Cortex of kidney (tissue), 1 donor: ENCODE measurements around the gene ARHGEF17.

Source experiments
- DNase-seq: peaks from one replicate; lab custom pipeline; 2025; lab: John Stamatoyannopoulos, UW

ARHGEF17 gene

DNA sequence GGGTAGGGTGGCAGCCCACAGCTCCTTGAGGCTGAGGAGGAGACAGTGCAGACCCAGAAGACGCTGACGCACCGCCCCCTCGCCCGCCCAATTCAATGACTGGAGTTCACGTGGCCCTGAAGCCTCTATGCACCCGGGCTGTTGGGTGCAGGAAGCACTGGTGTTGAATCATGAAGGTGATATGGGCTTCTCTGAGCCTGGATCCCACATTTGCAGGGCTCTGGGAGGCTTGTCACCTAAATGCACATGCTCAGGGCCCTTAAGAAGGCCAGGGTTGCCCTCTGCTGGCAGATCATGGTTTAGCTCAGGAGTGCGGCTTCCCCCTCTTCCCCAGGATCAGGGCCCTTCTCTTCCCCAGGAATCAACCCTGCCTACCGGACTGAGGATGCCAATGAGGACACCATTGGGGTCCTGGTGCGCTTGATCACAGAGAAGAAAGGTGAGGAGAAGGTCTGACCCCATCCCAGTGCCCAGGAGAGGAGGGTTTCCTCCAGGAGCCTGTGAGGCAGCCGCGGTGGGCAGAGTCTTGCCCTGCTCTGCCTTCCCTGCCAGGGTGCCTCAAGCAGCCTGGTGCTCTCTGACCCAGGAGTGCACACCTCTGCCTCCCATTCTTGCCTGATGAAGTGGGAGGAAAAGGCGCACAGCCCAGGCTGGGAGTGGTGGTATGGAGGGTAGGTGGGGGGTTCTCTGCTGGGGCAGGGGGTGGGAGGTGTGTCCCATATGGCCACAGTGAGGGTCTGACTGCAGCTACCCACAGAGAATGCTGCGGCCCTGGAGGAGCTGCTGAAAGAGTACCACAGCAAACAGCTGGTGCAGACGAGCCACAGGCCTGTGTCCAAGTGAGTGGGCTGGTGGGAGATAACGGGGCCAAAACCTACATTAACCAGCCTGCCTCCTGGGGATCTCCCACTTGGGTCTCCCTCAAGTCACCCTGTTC lies 85.7 kb downstream of the ARHGEF17 start:
- DNase-seq, result no peak

DNA sequence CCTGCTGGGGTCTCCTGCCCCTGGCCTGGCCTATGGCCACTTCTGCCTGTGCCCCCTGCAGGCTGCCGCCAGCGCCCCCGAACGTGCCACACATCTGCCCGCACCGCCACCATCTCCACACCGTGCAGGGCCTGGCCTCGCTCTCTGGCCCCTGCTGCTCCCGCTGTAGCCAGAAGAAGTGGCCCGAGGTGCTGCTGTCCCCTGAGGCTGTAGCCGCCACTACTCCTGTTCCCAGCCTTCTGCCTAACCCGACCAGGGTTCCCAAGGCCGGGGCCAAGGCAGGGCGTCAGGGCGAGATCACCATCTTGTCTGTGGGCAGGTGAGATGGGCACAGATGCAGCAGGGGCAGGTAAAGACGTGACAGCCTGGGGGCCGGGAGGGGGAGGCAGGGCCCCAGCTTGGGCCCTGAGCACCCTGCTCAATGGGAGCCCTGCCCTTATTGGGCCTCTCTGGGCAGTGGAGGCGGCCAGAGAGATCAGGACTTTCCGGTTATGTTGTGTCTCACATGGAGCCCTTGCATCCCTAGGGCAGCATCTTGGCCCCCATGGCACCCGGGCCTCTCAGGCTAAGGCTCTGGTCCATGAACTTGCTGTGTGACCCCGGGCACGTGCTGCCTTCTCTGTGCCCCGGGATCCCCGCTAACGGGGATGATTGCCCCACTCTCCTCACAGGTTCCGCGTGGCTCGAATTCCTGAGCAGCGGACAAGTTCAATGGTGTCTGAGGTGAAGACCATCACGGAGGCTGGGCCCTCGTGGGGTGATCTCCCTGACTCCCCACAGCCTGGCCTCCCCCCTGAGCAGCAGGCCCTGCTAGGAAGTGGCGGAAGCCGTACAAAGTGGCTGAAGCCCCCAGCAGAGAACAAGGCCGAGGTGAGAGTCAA lies 86.6 kb downstream of the ARHGEF17 start:
- DNase-seq, result no peak

DNA sequence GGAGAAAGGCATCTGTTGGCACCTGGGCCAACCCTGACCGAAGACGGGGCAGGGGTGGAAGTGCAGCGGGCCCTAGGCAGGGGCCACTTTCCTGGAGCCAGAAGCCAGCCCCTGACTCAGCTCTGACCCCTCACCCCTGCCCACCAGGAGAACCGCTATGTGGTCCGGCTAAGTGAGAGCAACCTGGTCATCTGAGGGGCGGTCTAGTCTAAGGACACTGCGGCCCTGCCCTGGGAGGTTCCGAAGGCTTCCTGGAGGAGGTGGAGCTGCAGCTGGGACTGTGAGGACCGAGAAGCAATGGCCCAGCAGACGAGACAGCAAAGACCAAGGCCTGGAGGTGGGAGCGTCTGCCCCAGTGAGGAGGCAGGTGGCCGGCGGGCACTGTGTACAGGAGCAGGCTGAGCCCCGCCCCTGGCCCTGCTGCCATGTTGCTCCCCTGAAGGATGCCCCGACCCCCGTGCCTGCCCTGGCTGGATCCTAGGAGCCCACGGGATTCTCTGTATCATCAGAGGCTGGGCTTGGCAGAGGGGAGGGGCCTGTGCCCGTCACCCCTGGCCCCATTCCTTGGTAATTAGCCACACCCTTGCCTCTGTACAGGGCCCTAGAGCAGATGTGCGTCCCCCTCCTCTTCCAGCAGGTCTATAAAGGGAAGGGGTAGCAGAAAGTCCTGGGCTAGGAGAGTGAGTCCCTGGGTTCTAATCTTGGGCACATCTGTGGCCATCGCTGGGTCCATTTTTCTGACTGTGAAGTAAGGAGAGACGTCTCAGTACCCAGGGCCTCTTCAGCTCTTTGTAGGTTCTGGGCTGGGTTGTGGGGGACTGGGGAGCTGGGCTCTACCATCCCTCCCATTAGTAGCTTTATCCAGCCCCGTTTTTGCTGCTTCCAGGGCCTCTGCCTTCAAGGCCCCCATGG lies 87.5 kb downstream of the ARHGEF17 start:
- no peak for DNase-seq

DNA sequence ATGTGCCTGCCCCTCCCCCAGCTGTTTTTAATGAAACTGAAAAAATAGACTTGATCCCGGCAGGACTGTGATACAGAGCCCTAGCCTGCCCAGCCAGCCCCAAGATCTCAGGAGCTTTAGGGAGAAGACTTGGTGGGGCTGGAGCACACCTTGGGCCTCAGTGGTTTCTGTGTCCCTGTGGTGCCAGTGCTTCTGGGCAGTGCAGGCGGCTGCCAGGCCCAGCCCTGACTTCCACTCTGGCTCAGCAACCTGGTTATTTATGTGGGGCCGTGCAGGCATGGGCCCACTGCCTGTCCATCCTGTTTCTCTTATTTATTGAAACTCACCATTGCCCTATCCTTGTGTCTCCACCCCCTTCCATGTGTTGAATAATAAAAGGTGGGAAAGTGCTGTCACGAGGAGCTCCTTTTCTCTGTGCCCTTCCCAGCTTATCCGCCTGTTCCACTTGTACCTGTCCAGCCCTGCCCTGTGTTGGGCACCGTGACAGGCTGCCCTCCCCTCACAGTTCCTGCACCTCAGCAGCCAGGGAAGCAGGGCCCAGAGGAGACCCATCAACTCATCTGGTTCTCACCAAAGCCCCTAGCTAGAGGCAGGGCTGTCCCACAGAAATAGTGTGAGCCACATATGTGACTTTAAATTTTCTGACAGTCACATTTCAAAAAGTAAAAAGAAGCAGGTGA lies 88.3 kb downstream of the ARHGEF17 start:
- no peak for DNase-seq

DNA sequence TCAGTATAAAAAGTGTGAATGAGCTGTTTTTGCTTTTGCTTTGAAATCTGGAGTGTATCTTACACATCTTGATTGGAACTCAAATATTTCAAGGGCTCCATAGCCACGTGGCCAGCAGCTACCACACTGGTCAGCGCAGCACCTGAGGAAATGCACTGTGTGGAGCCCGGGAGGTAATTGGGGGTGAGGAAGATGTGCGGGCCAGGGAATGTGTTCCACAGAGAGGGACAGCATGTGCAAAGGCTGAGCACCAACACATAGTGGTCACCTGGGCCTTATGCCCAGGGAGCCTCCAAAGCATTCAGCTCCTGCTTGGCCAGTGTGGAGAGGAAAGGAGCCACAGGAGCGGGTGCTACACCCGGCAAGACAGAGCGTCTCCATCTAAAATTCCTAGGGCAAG lies 88.9 kb downstream of the ARHGEF17 start:
- no peak for DNase-seq

DNA sequence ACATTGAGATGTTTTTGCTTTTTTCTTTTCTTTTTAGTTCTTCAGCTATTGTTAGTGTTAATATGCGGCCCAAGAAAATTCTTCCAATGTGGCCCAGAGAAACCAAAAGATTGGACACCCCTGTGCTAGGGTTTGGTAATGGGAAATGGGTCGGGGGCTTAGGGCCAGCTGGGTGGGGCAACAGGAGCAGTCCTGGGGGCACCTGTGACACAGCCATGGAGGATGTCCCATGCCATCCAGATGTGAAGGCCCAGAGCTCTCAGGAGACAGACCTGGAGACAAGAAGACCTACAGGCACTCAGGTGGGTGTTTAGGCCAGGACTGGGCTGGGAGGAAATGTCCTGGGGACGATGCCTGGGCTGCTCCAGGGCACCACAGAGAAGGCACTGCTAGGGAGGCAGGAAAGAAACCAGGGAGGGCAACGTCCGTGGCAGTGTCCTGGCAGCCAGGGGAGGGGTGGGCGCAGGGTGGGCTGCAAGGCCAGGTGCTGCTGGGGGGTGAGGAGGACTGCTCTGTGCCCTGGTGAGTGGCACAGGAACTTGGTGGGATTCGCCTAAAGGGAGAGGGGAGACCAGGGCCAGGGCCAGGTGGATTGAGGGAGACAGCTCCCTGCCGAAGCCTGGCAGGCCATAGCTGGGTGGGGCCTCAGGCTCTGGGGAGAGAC lies 89.5 kb downstream of the ARHGEF17 start:
- no peak for DNase-seq

DNA sequence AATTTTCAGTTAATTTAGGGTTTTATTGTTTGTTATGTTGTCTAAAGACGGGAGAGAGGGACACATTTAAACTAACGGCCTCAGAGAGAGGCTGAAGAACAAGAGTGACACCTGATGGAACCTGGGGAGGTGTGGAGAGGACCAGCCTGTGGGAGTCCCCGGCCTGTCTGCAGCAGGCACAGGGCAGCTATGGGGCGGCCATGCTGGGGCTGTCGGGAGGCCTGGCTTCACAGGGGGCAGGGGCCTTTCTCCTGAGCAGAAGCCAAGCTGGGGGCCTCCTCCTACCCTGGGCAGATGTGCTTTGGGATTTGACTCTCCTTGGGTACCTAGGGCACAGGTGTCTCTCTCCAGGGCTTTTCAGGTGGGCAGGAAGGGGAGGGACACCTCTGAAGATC lies 90.1 kb downstream of the ARHGEF17 start:
- DNase-seq, result no peak

DNA sequence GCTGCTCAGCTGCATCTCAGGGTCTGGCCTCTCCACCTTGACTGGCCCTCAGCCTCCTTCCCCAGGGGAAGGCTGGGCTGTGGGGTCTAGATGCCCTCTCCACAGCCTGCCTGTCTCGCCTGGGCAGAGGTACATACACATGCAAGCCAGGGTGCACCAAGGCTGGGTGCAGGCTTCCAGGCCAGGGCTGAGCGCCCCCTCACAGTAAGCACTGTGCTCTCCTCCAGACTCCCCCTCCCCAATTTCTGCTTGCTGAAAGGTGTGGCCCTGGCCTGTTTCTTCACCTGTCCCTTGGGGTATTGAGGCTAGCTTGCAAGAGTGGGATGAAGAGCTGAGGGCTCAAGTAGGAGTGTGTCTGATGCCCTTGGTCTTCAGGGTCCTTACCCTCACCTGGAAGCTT lies 90.6 kb downstream of the ARHGEF17 start:
- DNase-seq, result no peak

DNA sequence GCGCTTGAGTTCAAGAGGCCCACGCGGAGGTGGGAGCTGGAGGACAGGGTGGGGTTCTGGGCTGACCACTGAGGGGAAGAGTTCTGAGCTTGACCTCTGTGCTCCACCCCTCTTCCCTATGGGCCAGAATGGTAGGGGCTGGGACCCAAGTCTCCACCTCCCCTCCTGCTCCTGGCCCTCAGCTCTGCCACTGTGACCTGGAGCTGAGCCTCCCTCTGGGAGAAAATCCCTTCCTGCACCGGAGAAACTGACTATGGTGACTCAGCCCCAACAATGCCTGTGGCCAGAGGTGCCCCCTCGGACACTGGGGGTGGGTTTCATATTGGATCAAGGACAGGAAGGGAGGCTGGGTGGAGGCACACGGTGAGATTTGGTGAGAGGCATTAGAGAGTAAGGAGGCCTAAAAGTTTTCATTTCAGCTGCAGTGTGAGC lies 91.1 kb downstream of the ARHGEF17 start:
- DNase-seq, result no peak

DNA sequence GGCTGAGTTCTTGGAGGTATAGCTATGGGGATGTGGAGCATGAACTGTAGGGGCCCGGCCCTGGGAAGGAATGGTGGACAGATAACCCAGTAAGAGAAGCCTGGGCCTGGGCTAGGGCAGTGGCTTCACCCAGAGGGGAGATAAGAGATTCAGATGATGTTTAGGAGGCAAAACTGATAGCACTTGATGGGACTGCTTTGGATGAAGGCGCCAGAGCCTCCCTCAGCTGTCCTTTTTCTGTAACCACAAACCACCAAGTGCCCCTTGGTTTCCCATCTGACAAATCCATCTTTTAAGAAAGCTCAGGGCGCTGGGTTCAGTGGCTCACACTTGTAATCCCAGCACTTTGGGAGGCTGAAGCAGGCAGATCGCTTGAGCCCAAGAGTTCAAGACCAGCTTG lies 91.6 kb downstream of the ARHGEF17 start:
- no peak for DNase-seq

DNA sequence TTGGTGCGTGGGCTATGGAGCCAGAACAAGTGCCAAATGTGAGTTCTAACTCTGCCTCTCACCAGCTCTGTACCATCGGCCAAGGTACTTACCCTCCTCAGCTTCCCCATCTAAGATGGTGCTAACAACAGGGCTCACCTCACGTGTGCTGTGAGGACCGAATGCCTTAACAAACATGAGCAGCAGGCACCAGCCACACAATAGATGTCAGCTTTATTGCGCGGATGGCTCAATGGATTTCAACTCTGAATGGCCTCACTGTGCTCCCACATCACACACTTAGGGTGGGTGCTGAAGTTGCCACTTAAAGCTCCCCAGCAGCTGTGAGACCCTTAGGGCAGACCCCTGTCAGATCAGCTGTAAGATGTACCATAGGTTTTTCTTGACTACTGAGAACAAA lies 92.2 kb downstream of the ARHGEF17 start:
- no peak for DNase-seq

DNA sequence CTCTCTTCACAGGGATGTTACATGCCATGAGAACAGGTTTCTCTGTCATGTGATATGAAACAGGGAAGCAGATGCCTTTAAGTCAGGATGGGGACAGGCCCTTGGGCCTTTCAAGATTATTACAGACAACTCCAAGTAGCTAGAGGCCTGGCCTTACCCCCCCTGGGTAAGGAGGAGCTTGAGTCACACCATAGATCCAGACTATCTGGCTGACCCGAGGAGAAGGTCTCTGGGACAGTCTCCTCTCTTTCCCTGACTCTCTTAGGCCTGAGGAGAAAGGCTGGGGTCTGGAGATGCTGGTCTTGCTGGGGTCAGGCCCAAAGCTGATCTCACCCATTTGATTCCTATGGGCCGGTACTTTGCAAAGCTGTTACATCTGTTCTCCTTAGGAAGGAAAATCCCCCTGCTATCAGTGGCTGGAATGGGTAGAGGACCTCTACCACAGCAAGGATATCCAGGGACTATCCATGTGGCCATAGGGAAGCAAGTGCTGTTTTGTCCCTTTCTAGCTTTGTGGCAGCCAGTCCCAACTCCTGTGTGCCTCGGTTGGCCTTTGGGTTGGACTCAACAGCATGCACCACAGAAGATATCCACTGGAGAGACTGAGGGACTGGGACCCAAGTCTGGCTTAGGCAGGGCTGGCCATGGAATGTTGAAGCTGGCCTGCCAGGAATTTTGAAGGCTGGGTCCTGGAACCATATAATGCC lies 93.3 kb downstream of the ARHGEF17 start:
- no peak for DNase-seq

DNA sequence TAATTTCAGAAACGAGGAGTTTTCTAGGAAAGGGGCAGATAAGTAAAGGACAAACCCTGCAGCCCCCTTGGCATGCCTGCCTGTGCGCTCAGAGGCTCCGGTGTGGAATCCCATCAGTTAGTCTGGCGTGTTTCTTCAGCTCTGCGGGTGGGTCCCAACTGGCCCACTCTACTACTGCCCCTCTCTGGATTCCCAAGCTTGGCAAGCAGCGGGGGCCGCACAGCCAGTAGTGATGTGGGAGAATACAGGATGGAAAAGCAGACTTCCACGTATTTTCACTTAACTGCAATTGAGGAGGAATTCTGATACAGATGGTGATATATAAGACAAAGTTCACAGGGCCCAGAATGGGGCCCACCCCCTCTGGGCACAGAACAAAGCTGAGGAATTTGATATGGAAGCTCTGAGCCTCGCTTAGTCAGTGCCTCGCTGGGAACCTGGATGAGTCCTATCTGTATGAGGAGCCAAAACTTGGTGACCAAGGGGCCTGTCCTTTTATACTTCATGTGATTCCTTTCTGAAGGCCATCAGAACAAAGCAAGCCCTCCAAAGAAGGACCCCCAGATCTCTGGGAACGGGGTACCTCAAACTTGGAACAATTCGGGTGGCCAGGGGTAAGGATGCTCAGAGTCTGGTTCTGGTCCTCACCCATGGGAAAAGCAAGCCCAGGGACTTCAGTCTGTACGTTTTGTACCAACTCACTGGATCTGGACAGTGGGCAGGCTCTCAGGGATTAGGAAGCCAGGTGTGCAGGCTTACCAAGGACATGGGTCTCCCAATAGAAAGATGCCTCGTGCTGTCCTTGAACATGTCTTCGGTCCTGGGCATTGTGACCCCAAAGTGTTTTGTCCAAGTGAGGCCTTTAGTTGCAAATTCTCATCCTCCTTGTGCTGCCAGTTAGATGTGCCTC lies 94.1 kb downstream of the ARHGEF17 start:
- no peak for DNase-seq

DNA sequence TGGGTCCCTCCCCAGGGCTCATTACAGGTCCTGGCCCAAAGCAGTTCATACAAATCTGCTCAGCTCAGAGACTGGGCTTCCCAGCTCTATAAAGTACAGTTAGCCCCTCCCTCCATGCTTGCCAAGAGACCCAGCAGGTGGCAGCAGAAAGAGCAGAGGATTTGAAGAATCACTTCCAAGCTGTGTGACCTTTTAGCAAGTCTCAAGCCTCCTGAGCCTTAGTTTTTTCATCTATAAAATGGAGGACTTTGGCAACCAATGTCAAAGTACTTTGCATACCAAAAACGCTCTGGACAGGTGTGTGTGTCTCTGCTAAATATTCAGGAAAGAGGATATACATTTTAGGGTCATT lies 94.7 kb downstream of the ARHGEF17 start:
- DNase-seq, result no peak

DNA sequence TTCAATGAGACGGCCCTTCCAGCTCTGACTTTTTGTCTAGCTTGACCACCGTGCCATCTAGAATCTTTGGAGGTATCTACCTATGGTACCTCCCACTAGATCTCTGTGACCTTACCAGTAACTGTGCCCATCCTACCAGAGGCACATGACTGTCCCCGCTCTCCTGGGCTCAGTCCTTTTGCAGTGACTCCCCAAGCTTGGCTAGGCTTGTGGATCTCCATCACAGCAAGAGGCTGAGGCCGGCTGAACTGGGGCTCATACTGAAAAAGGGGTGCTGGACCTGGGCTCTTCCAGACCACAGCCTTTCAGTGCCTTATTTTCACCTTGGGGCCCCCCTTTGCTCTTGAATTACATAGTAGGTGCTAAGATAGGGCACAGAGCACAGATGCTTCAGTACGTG lies 95.5 kb downstream of the ARHGEF17 start:
- no peak for DNase-seq

DNA sequence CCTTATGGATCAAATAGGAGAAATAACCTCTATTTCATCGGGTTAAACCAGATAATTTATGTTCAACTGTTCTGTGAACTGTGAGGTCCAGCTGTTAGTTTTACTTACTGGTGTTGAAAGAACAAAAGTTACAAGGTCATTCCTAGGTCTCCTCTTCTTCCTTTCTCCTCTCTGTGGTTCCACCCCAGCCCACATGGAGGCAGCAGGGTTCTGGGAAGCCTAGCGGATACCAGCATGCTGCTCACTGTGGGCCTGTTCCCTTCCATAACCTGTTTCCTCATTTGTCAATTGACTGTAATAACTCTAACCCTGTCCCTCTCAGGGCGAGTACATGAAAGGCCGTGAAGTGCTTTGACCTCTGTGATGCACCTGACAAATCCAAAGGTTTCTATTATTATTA lies 96.0 kb downstream of the ARHGEF17 start:
- no peak for DNase-seq

DNA sequence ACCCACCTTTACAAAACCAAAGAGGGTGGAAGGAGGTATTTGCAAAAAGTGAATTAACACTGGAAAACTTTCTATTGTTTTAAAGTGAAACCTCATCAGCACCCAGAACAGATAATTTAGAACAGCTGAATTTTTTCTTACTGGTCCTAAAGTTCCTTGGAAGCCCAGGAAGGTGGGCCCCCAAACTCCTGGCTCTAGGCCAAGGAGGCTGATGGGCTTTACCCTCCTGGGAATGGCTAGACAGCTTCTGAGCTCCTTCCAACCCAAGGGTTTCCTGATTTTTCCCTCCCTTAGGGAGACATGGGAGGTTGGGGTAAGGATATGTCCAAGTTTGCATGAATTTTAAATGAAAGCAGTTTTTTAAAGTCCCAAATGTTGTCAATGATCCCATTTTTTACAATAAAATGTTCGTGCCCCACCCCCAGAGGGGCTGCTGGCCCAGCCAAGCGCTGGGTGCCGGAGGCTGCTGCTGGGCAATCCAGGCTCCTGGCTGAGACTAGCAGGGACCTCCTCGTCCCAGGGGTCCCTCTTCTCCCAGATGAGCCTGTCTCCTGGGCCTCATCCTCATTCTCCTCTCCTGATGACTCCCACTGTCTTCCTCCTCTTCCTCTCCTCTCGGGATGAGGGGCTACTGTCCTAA lies 96.5 kb downstream of the ARHGEF17 start:
- no peak for DNase-seq

DNA sequence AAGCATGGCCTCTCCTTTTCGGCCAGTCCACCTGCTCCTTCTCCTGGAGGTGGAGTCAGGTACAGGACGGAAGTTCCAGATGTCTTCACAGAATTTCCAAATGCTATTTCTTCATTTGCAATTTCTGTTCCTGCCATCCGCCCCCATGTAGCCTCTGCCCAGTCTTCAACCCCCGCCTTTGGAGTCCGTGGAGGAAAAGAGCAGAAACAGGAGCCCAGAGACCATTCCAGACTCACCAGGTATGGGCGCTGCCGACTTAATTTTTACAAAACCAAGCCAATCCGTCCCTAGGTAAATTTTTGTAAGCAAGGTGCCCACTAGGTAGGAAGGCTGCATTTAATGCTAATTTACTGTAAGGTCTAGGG lies 97.1 kb downstream of the ARHGEF17 start:
- DNase-seq, result no peak

DNA sequence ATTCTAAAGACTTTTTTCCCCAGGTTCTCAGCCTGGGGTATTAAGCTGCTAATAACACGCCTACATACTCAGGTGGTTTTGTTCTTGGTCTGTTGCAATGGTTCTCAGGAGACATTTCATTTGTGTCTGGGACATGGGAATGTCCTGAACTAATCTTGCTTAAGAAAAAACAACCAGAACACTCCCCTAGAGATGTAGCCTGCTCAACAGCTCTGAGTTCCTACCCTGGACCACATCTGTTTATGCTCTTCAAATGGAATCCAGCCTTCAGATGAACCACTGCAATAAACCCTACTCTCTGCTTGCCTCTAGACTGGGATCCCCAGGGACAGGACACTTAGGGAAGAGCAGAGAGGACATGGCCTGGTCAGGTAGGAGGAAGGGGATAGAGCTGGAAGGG lies 98.1 kb downstream of the ARHGEF17 start:
- no peak for DNase-seq
